OCI-LY7 (cell line): ENCODE data around the gene ZNF714. TPM values are rescaled to one million over a fixed set of nuclear protein-coding genes. Genes with fewer than 3 reads are reported as not detected.

Experiments
- BruUV-seq: library from RNA; stranded (reverse); fragments of 400-500 nt; replicated peaks from 2 replicates; lab custom pipeline; 2021; lab: Mats Ljungman, UMichigan
- CTCF ChIA-PET: fragments of 300-600 bp; sonication (Branson Sonifier 250); formaldehyde crosslinking; loops from one replicate; lab custom pipeline; 2022; ENCODE audit warnings: antibody characterized with exemption; ENCODE audit not compliant: unreplicated experiment; lab: Charles Lee
- POLR2A ChIA-PET: fragments of 300-600 bp; sonication (Branson Sonifier 250); formaldehyde crosslinking; loops from one replicate; lab custom pipeline; 2022; ENCODE audit warnings: antibody characterized with exemption; lab: Charles Lee
- DNase-seq: peaks from one replicate; pipeline ENCODE4 v3.0.0-alpha.2; 2015; ENCODE audit warnings: low spot score
- H2AFZ ChIP-seq: fragments of 200-600 bp; sonication (generic), shearing (Covaris generic); 2 replicates; pipeline ENCODE4 v1.6.1; 2014; ENCODE audit warnings: mild to moderate bottlenecking, antibody characterized with exemption, low read length, moderate library complexity
- H3K27ac ChIP-seq: fragments of 200-600 bp; sonication (generic); 2 replicates; pipeline ENCODE4 v1.5.1; 2014; ENCODE audit warnings: mixed run types, low read depth, mild to moderate bottlenecking, moderate library complexity, low read length, inconsistent platforms; ENCODE audit not compliant: poor library complexity, severe bottlenecking
- H3K36me3 ChIP-seq: fragments of 200-600 bp; sonication (generic); 2 replicates; pipeline ENCODE4 v1.6.1; 2014; ENCODE audit warnings: mild to moderate bottlenecking, antibody characterized with exemption, low read length, moderate library complexity, mixed read lengths; ENCODE audit not compliant: insufficient read depth
- H3K4me1 ChIP-seq: fragments of 200-600 bp; sonication (generic); 2 replicates; pipeline ENCODE4 v1.5.1; 2014; ENCODE audit warnings: mild to moderate bottlenecking, low read length; ENCODE audit not compliant: insufficient read depth, poor library complexity, severe bottlenecking
- H3K4me2 ChIP-seq: fragments of 200-600 bp; sonication (generic); 2 replicates; pipeline ENCODE4 v1.6.1; 2014; ENCODE audit warnings: mild to moderate bottlenecking, low read length
- H3K4me3 ChIP-seq: fragments of 200-600 bp; sonication (generic); 2 replicates; pipeline ENCODE4 v1.5.1; 2014; ENCODE audit warnings: mild to moderate bottlenecking, low read depth, low read length; ENCODE audit not compliant: poor library complexity, severe bottlenecking
- H3K79me2 ChIP-seq: fragments of 200-600 bp; sonication (generic); 2 replicates; pipeline ENCODE4 v1.6.1; 2016; ENCODE audit warnings: low read depth, mild to moderate bottlenecking, low read length, moderate library complexity, mixed read lengths; ENCODE audit not compliant: insufficient read depth
- H3K9me2 ChIP-seq: fragments of 200-600 bp; sonication (generic); 2 replicates; pipeline ENCODE4 v1.6.1; 2016; ENCODE audit warnings: mild to moderate bottlenecking, low read length, mixed read lengths; ENCODE audit not compliant: insufficient read depth
- H3K9me3 ChIP-seq: fragments of 200-600 bp; sonication (generic); 2 replicates; pipeline ENCODE4 v1.6.1; 2014; ENCODE audit warnings: mild to moderate bottlenecking, mixed run types, low read length, mixed read lengths
- H4K20me1 ChIP-seq: fragments of 200-600 bp; sonication (generic); 2 replicates; pipeline ENCODE4 v1.6.1; 2014; ENCODE audit warnings: mild to moderate bottlenecking, antibody characterized with exemption, low read length, moderate library complexity, mixed read lengths; ENCODE audit not compliant: insufficient read depth
- EZH2phosphoT487 ChIP-seq: fragments of 200-600 bp; sonication (generic); IDR thresholded peaks from 2 replicates; pipeline ENCODE4 v1.6.1; 2018; ENCODE audit warnings: low read depth, borderline replicate concordance, mild to moderate bottlenecking, mixed run types, antibody characterized with exemption, low read length, moderate library complexity, mixed read lengths
- intact Hi-C: fragments of 100-400 bp; cut with micrococcal nuclease; formaldehyde crosslinking; loops from one replicate; pipeline ENCODE4 v1.10.0; 2022; ENCODE audit not compliant: unreplicated experiment
- total RNA-seq, 2 experiments: library from RNA; depleted of rRNA in 1 of 2; stranded (reverse); fragments of >200 nt in 1 of 2; shearing (Covaris generic) in 1 of 2; gene quantifications; 2 replicates each; pipeline ENCODE4 v1.2.3, GENCODE V29; 2014 to 2022
- TF ChIP-seq, protein P1 (sequence below): fragments of 200-600 bp; sonication (generic); conservative IDR thresholded peaks from 2 replicates; pipeline ENCODE4 v1.5.1; 2014; ENCODE audit warnings: mild to moderate bottlenecking, antibody characterized with exemption, low read length, moderate library complexity, mixed read lengths

ZNF714 gene
- total RNA-seq, 2 experiments from 2014 or later, result 39.6 to 51.7 TPM

- CTCF ChIA-PET, result no interaction called here
- no TSS peak for BruUV-seq
- H2AFZ ChIP-seq, result no peak overlapping the region
- peaks cover 80% of the 10 kb centered on the region for H3K79me2 ChIP-seq
- no peak overlapping the region for H3K27ac ChIP-seq
- no peak overlapping the region for H3K4me2 ChIP-seq
- H3K9me2 ChIP-seq, result no peaks in the 10 kb centered on the region
- TF ChIP-seq, protein P1, sequence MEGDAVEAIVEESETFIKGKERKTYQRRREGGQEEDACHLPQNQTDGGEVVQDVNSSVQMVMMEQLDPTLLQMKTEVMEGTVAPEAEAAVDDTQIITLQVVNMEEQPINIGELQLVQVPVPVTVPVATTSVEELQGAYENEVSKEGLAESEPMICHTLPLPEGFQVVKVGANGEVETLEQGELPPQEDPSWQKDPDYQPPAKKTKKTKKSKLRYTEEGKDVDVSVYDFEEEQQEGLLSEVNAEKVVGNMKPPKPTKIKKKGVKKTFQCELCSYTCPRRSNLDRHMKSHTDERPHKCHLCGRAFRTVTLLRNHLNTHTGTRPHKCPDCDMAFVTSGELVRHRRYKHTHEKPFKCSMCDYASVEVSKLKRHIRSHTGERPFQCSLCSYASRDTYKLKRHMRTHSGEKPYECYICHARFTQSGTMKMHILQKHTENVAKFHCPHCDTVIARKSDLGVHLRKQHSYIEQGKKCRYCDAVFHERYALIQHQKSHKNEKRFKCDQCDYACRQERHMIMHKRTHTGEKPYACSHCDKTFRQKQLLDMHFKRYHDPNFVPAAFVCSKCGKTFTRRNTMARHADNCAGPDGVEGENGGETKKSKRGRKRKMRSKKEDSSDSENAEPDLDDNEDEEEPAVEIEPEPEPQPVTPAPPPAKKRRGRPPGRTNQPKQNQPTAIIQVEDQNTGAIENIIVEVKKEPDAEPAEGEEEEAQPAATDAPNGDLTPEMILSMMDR, result no peak
- DNase-seq, result no peak
- H3K4me1 ChIP-seq, result no peaks in the 10 kb centered on the region
- no peaks in the 10 kb centered on the region for H4K20me1 ChIP-seq
- peaks cover 92% of the 10 kb centered on the region for H3K36me3 ChIP-seq
- intact Hi-C loops, result no loop called here
- H3K4me3 ChIP-seq, result no peak overlapping the region
- H3K9me3 ChIP-seq, result peaks cover 53% of the 10 kb centered on the region
- POLR2A ChIA-PET, result interaction anchor here (1.0 to 1.2 kb wide), 2 partner anchors 15 to 23 kb away, joined by 4 read pairs; no protein-coding TSS in a partner anchor
These were observed 35.5 kb upstream of the ZNF714 start for GRCh38 chr19:21046489-21046888.

DNA sequence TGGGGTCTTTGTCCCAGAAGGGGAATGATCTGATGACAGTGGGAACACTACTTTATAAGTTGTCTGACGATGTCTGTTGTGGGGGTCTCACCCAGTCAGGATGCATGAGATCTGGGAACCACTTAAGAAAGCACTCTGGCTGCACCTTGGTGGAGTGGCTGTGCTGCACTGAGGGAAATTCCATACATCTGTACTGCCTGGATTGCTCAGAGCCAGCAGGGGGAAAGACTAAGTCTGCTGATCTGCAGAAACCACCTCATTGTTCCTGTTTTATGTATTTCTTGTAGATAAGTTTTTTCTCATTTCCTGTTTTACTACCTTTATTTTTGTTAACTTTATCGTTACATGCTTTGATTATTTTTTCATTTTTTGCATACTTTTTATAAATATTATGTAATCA lies 34.3 kb upstream of the ZNF714 start:
- TF ChIP-seq EZH2phosphoT487, result no peak
- TF ChIP-seq, protein P1, result no peak
- intact Hi-C loops, result no loop called here
- H3K36me3 ChIP-seq, result peaks cover 92% of the 10 kb centered on the region
- H3K4me1 ChIP-seq, result no peaks in the 10 kb centered on the region
- POLR2A ChIA-PET, result no interaction called here
- no peak for DNase-seq
- H3K27ac ChIP-seq, result no peak overlapping the region
- H3K9me3 ChIP-seq, result peaks cover 60% of the 10 kb centered on the region
- CTCF ChIA-PET, result no interaction called here
- H2AFZ ChIP-seq, result no peak overlapping the region
- peaks cover 76% of the 10 kb centered on the region for H3K79me2 ChIP-seq
- H3K4me2 ChIP-seq, result no peak overlapping the region
- no peaks in the 10 kb centered on the region for H3K9me2 ChIP-seq
- no peak overlapping the region for H3K4me3 ChIP-seq
- H4K20me1 ChIP-seq, result no peaks in the 10 kb centered on the region
- BruUV-seq, result no TSS peak

- TF ChIP-seq, protein P1, result no peak
- TF ChIP-seq EZH2phosphoT487, result no peak
- no peak overlapping the region for H2AFZ ChIP-seq
- intact Hi-C loops, result no loop called here
- CTCF ChIA-PET, result no interaction called here
- H3K9me2 ChIP-seq, result no peaks in the 10 kb centered on the region
- no peak overlapping the region for H3K4me2 ChIP-seq
- no peak overlapping the region for H3K27ac ChIP-seq
- no peaks in the 10 kb centered on the region for H3K4me1 ChIP-seq
- POLR2A ChIA-PET, result no interaction called here
- H3K9me3 ChIP-seq, result peaks cover 59% of the 10 kb centered on the region
- H3K79me2 ChIP-seq, result peaks cover 42% of the 10 kb centered on the region
- no peaks in the 10 kb centered on the region for H4K20me1 ChIP-seq
- no peak for DNase-seq
- no peak overlapping the region for H3K4me3 ChIP-seq
- BruUV-seq, result no TSS peak
- peaks cover 92% of the 10 kb centered on the region for H3K36me3 ChIP-seq
These were observed 29.1 kb upstream of the ZNF714 start for GRCh38 chr19:21052902-21053301.
